SHP77 (cell line): ENCODE data around the gene CDK11B.
"Not testable (repeated sequence)": the region's sequence is repeated elsewhere in the genome, so short reads cannot be mapped to it uniquely, and the experiment has no call there.

Experiments used
- DNase-seq, 2 experiments: peaks; one replicate each; lab custom pipeline; 2025; lab: John Stamatoyannopoulos, UW

The CDK11B gene

GRCh38 chr1:1658583-1659549, at the start of gene CDK11B:
CDK11B (minus strand) TSS chr1:1659004; CDS start chr1:1657485, 1,519 bp downstream.
- DNase-seq: peak; percentile 79 to 85

GRCh38 chr1:1707897-1708296, 49.1 kb upstream of the CDK11B start:
- DNase-seq: not testable (repeated sequence)

GRCh38 chr1:1707241-1707640, 48.4 kb upstream of the CDK11B start:
- not testable (repeated sequence) for DNase-seq

- DNase-seq: not testable (repeated sequence)
Observed at GRCh38 chr1:1705623-1706022, 46.8 kb upstream of the CDK11B start.

- not testable (repeated sequence) for DNase-seq
Observed at GRCh38 chr1:1704284-1704957, 45.6 kb upstream of the CDK11B start.

- DNase-seq: no peak
Observed at GRCh38 chr1:1703796-1704195, 45.0 kb upstream of the CDK11B start.

GRCh38 chr1:1702506-1702905, 43.7 kb upstream of the CDK11B start:
- not testable (repeated sequence) for DNase-seq

GRCh38 chr1:1700557-1700956, 41.8 kb upstream of the CDK11B start:
- not testable (repeated sequence) for DNase-seq

- not testable (repeated sequence) for DNase-seq
Observed at GRCh38 chr1:1700067-1700466, 41.3 kb upstream of the CDK11B start.

GRCh38 chr1:1699061-1699460, 40.3 kb upstream of the CDK11B start:
- DNase-seq: not testable (repeated sequence)

- DNase-seq: not testable (repeated sequence)
Observed at GRCh38 chr1:1697358-1698183, 38.8 kb upstream of the CDK11B start.

GRCh38 chr1:1696431-1697357, 37.9 kb upstream of the CDK11B start:
- DNase-seq: not testable (repeated sequence)

GRCh38 chr1:1692714-1693647, 34.2 kb upstream of the CDK11B start, which contains the start of gene SLC35E2B:
SLC35E2B (minus strand) TSS chr1:1692795; CDS start chr1:1676699, 16,096 bp downstream.
- DNase-seq: peak; percentile 42 to 44

GRCh38 chr1:1692324-1692713, 33.5 kb upstream of the CDK11B start:
- not testable (repeated sequence) for DNase-seq

- DNase-seq: not testable (repeated sequence)
Observed at GRCh38 chr1:1691443-1691842, 32.6 kb upstream of the CDK11B start.

GRCh38 chr1:1689526-1689925, 30.7 kb upstream of the CDK11B start:
- DNase-seq: not testable (repeated sequence)

- no peak for DNase-seq
Observed at GRCh38 chr1:1687846-1688245, 29.0 kb upstream of the CDK11B start.

- DNase-seq: no peak
Observed at GRCh38 chr1:1684031-1684681, 25.4 kb upstream of the CDK11B start.
